Smooth muscle cell (in vitro differentiated cells): Measurements from ENCODE around the gene NEK6. TPM values are rescaled to one million over a fixed set of nuclear protein-coding genes. Genes with fewer than 3 reads are reported as not detected.

Experiments used
- DNase-seq: peaks from one replicate; lab custom pipeline; 2025; ENCODE audit not compliant: unreplicated experiment; lab: John Stamatoyannopoulos, UW
- H2AFZ ChIP-seq: fragments of 200-600 bp; sonication (generic); 2 replicates; pipeline ENCODE4 v1.6.0; 2016; ENCODE audit warnings: antibody characterized with exemption, low read depth, mild to moderate bottlenecking
- H3F3A ChIP-seq: fragments of 200-600 bp; sonication (generic); 2 replicates; pipeline ENCODE4 v1.6.0; 2017; ENCODE audit warnings: antibody characterized with exemption, low read depth
- H3K27ac ChIP-seq: fragments of 200-600 bp; sonication (generic); 2 replicates; pipeline ENCODE4 v1.5.1; 2016; ENCODE audit warnings: low read depth, mild to moderate bottlenecking
- H3K27me3 ChIP-seq: fragments of 200-600 bp; sonication (generic); 2 replicates; pipeline ENCODE4 v1.6.1; 2016; ENCODE audit warnings: low read depth, mild to moderate bottlenecking
- H3K36me3 ChIP-seq: fragments of 200-600 bp; sonication (generic); 2 replicates; pipeline ENCODE4 v1.5.1; 2016; ENCODE audit warnings: low read depth
- H3K4me1 ChIP-seq: fragments of 200-600 bp; sonication (generic); 2 replicates; pipeline ENCODE4 v1.5.1; 2016; ENCODE audit warnings: low read depth
- H3K4me2 ChIP-seq: fragments of 200-600 bp; sonication (generic); 2 replicates; pipeline ENCODE4 v1.6.0; 2016; ENCODE audit warnings: mild to moderate bottlenecking
- H3K4me3 ChIP-seq: fragments of 200-600 bp; sonication (generic); 2 replicates; pipeline ENCODE4 v1.5.1; 2016; ENCODE audit warnings: mild to moderate bottlenecking
- H3K79me2 ChIP-seq: fragments of 200-600 bp; sonication (generic); 2 replicates; pipeline ENCODE4 v1.6.0; 2016; ENCODE audit warnings: low read depth, mild to moderate bottlenecking
- H3K9ac ChIP-seq: fragments of 200-600 bp; sonication (generic); 2 replicates; pipeline ENCODE4 v1.6.0; 2016; ENCODE audit warnings: low read depth
- H3K9me3 ChIP-seq: fragments of 200-600 bp; sonication (generic); replicated peaks from 2 replicates; pipeline ENCODE4 v1.5.1; 2016; ENCODE audit warnings: low read depth
- H4K20me1 ChIP-seq: fragments of 200-600 bp; sonication (generic); 2 replicates; pipeline ENCODE4 v1.6.0; 2016; ENCODE audit warnings: low read depth
- CTCF ChIP-seq: fragments of 200-600 bp; sonication (generic); IDR thresholded peaks from 2 replicates; pipeline ENCODE4 v1.5.1; 2017; ENCODE audit warnings: borderline replicate concordance, mild to moderate bottlenecking, antibody characterized with exemption; ENCODE audit not compliant: insufficient read depth, poor library complexity, severe bottlenecking
- WGBS: methylation state at CpG from one replicate; pipeline ENCODE4 v1.1.7; 2016; ENCODE audit warnings: low lambda C conversion rate; 5-methylcytosine and 5-hydroxymethylcytosine counted together
- polyA plus RNA-seq: library from polyadenylated mRNA; unstranded; fragments of >200 nt; fragmentation: Nextera tagmentation; extraction: Ambion mirVana; gene quantifications from 2 replicates; pipeline ENCODE4 v1.2.1, GENCODE V29; 2016
- total RNA-seq: library from RNA; depleted of rRNA; stranded (reverse); fragments of >200 nt; gene quantifications from 2 replicates; pipeline ENCODE4 v1.2.3, GENCODE V29; 2014

The NEK6 gene
- total and polyA plus RNA-seq, 2 experiments from 2014 or later = 45.9 to 108 TPM

GRCh38 chr9:124358631-124359030, 100.9 kb downstream of the NEK6 start:
- no peaks in the 10 kb centered on the region for H3K9me3 ChIP-seq
- H3K79me2 ChIP-seq = peaks cover 41% of the 10 kb centered on the region
- H4K20me1 ChIP-seq = peaks cover 100% of the 10 kb centered on the region

GRCh38 chr9:124359426-124359825, 101.7 kb downstream of the NEK6 start:
- Histone ChIP-seq H4K20me1 (peaks cover 100% of the 10 kb centered on the region), H3K9me3 (no peaks in the 10 kb centered on the region), H3K4me3 (no peak overlapping the region), H3K79me2 (peaks cover 46% of the 10 kb centered on the region), H3K9ac (no peak overlapping the region), H3K4me2 (no peak overlapping the region), H3K27ac (no peak overlapping the region), H3K27me3 (no peaks in the 10 kb centered on the region), H2AFZ (no peak overlapping the region), H3K36me3 (no peaks in the 10 kb centered on the region), H3F3A (peaks cover 7% of the 10 kb centered on the region), H3K4me1 (no peaks in the 10 kb centered on the region)
- no peak for TF ChIP-seq CTCF
- no peak for DNase-seq
- WGBS = 97% methylated on average over 6 of the region's 6 CpGs

More at GRCh38 chr9:124358631-124359030, 100.9 kb downstream of the NEK6 start:
- WGBS = 96% methylated on average over 13 of the region's 13 CpGs
- Histone ChIP-seq H3K4me2 (no peak overlapping the region), H3K36me3 (no peaks in the 10 kb centered on the region), H3K27me3 (no peaks in the 10 kb centered on the region), H3K27ac (no peak overlapping the region), H2AFZ (no peak overlapping the region), H3K9ac (no peak overlapping the region), H3F3A (peaks cover 7% of the 10 kb centered on the region), H3K4me3 (no peak overlapping the region), H3K4me1 (no peaks in the 10 kb centered on the region)
- no peak for TF ChIP-seq CTCF
- no peak for DNase-seq

GRCh38 chr9:124359855-124360678, 102.3 kb downstream of the NEK6 start:
- Histone ChIP-seq H3K36me3 (no peaks in the 10 kb centered on the region), H3K4me3 (no peak overlapping the region), H4K20me1 (peaks cover 100% of the 10 kb centered on the region), H3F3A (peaks cover 7% of the 10 kb centered on the region), H3K27ac (no peak overlapping the region), H3K4me2 (no peak overlapping the region), H3K27me3 (no peaks in the 10 kb centered on the region), H3K79me2 (peaks cover 46% of the 10 kb centered on the region), H3K9ac (no peak overlapping the region), H2AFZ (no peak overlapping the region), H3K4me1 (no peaks in the 10 kb centered on the region), H3K9me3 (no peaks in the 10 kb centered on the region)
- TF ChIP-seq CTCF = no peak
- DNase-seq = no peak
- WGBS = 92% methylated on average over 11 of the region's 11 CpGs

- Histone ChIP-seq H3K4me1 (no peaks in the 10 kb centered on the region), H3K79me2 (peaks cover 46% of the 10 kb centered on the region), H3K27ac (no peak overlapping the region), H4K20me1 (peaks cover 100% of the 10 kb centered on the region), H3K4me2 (no peak overlapping the region), H3K27me3 (no peaks in the 10 kb centered on the region), H2AFZ (no peak overlapping the region), H3K9ac (no peak overlapping the region), H3K36me3 (no peaks in the 10 kb centered on the region), H3K4me3 (no peak overlapping the region), H3F3A (peaks cover 7% of the 10 kb centered on the region), H3K9me3 (no peaks in the 10 kb centered on the region)
- DNase-seq = no peak
- 95% methylated on average over 8 of the region's 8 CpGs for WGBS
- no peak for TF ChIP-seq CTCF
Observed at GRCh38 chr9:124361128-124361527, 103.4 kb downstream of the NEK6 start.
